B cell (primary cell): ENCODE measurements around the gene P4HA3. TPM values are rescaled to one million over a fixed set of nuclear protein-coding genes. Genes with fewer than 3 reads are reported as not detected.

ENCODE experiments used
- ATAC-seq: fragments of 200-7000 bp; cut with Tn5 transposase; one replicate; pipeline ENCODE4 v1.10.0; 2021; ENCODE audit warnings: low read depth, mild to moderate bottlenecking, moderate number of reproducible peaks, moderate library complexity
- CTCF ChIA-PET: fragments of 350-600 bp; sonication (Branson Sonifier 250); formaldehyde crosslinking; loops from one replicate; lab custom pipeline; 2021; ENCODE audit warnings: antibody characterized with exemption, inconsistent platforms; lab: Charles Lee
- POLR2A ChIA-PET: fragments of 350-600 bp; sonication (Branson Sonifier 250); formaldehyde crosslinking; loops from one replicate; lab custom pipeline; 2021; ENCODE audit warnings: antibody characterized with exemption; lab: Charles Lee
- DNase-seq: peaks from one replicate; pipeline ENCODE4 v3.0.0; 2013
- H2AFZ ChIP-seq: 2 replicates; pipeline ENCODE4 v1.6.1; 2012; ENCODE audit warnings: mild to moderate bottlenecking, low read depth, low read length; ENCODE audit not compliant: insufficient read depth, poor library complexity, severe bottlenecking
- H3K27ac ChIP-seq, 2 donors: 1 replicate in 1 of 2; 2 replicates in 1 of 2; pipeline ENCODE4 v1.5.1; 2012 to 2013; ENCODE audit warnings: low read length in 2 of 2, mild to moderate bottlenecking in 2 of 2, moderate library complexity in 1 of 2
- H3K27me3 ChIP-seq, 4 experiments: fragments of 200-600 bp in 1 of 4; sonication (generic) in 1 of 4; replicated peaks in 1 of 4; 1 replicate in 2 of 4; 2 replicates in 2 of 4; pipeline versions ENCODE4 v1.6.1 to v1.7.0; 2013 to 2016; ENCODE audit warnings: low read length in 3 of 4, mild to moderate bottlenecking in 2 of 4, mixed read lengths in 1 of 4, moderate library complexity in 1 of 4; ENCODE audit not compliant: insufficient read depth in 4 of 4, control insufficient read depth in 3 of 4; ENCODE audit errors: control extremely low read depth in 1 of 4
- H3K36me3 ChIP-seq, 2 experiments: replicated peaks in 1 of 2; 1 replicate in 1 of 2; 2 replicates in 1 of 2; pipeline versions ENCODE4 v1.6.1 to v1.7.1; 2013; ENCODE audit warnings: low read length in 1 of 2; ENCODE audit not compliant: insufficient read depth in 2 of 2, control insufficient read depth in 1 of 2; ENCODE audit errors: control extremely low read depth in 1 of 2, extremely low read depth in 1 of 2
- H3K4me1 ChIP-seq, 2 donors: fragments of 200-600 bp in 1 of 2; sonication (generic) in 1 of 2; 1 replicate in 1 of 2; 2 replicates in 1 of 2; pipeline versions ENCODE4 v1.5.1 to v1.6.1; 2013 to 2017; ENCODE audit warnings: low read length in 2 of 2; ENCODE audit not compliant: control insufficient read depth in 2 of 2, insufficient read depth in 2 of 2
- H3K4me2 ChIP-seq: replicated peaks from 2 replicates; pipeline ENCODE3; 2012; ENCODE audit warnings: mild to moderate bottlenecking, low read depth, low read length; ENCODE audit not compliant: poor library complexity, severe bottlenecking
- H3K4me3 ChIP-seq, 5 experiments: fragments of 200-600 bp in 1 of 5; sonication (generic) in 1 of 5; 1 replicate in 3 of 5; 2 replicates in 2 of 5; pipeline versions ENCODE4 v1.5.1 to v1.7.0; 2011 to 2016; ENCODE audit warnings: low read length in 4 of 5, mild to moderate bottlenecking in 4 of 5, low read depth in 2 of 5, control low read depth in 1 of 5, moderate library complexity in 1 of 5; ENCODE audit not compliant: insufficient read depth in 1 of 5; ENCODE audit errors: control extremely low read depth in 1 of 5, extremely low read depth in 1 of 5
- H3K79me2 ChIP-seq: fragments of 200-600 bp; sonication (generic); one replicate; pipeline ENCODE4 v1.6.0; 2016; ENCODE audit warnings: low read length; ENCODE audit not compliant: control insufficient read depth, insufficient read depth
- H3K9ac ChIP-seq: fragments of 200-600 bp; sonication (generic); 2 replicates; pipeline ENCODE4 v1.6.1; 2017; ENCODE audit warnings: mild to moderate bottlenecking, low read length, moderate library complexity
- H3K9me3 ChIP-seq, 3 donors: one replicate each; pipeline versions ENCODE4 v1.6.1 to v1.7.1; 2013; ENCODE audit warnings: low read length in 2 of 3; ENCODE audit not compliant: control insufficient read depth in 2 of 3, insufficient read depth in 1 of 3; ENCODE audit errors: control extremely low read depth in 1 of 3
- H4K20me1 ChIP-seq: 2 replicates; pipeline ENCODE4 v1.6.0; 2012; ENCODE audit warnings: mild to moderate bottlenecking, low read length; ENCODE audit not compliant: insufficient read depth, control insufficient read depth, poor library complexity, severe bottlenecking
- H3K27ac Mint-ChIP-seq: one replicate; pipeline ENCODE4 v1.8.0; 2021; ENCODE audit warnings: mixed read lengths
- H3K27me3 Mint-ChIP-seq: one replicate; pipeline ENCODE4 v1.8.0; 2021; ENCODE audit warnings: mixed read lengths
- H3K4me1 Mint-ChIP-seq: one replicate; pipeline ENCODE4 v1.8.0; 2021; ENCODE audit warnings: mixed read lengths
- H3K4me3 Mint-ChIP-seq: one replicate; pipeline ENCODE4 v1.8.0; 2021; ENCODE audit warnings: mixed read lengths
- H3K9me3 Mint-ChIP-seq: one replicate; pipeline ENCODE4 v1.8.0; 2022; ENCODE audit warnings: mixed read lengths; ENCODE audit not compliant: insufficient read depth
- EZH2 ChIP-seq: IDR thresholded peaks from 2 replicates; pipeline ENCODE4 v1.6.1; 2012; ENCODE audit warnings: borderline replicate concordance, low read depth, mild to moderate bottlenecking, moderate library complexity, low read length; ENCODE audit not compliant: insufficient read depth, poor library complexity, severe bottlenecking
- WGBS: methylation state at CpG from one replicate; pipeline ENCODE4 v1.1.5; 2013; ENCODE audit warnings: missing lambda C conversion rate; ENCODE audit not compliant: insufficient coverage; 5-methylcytosine and 5-hydroxymethylcytosine counted together
- intact Hi-C: fragments of 100-400 bp; cut with micrococcal nuclease; formaldehyde crosslinking; loops from one replicate; pipeline ENCODE4 v1.10.0; 2022
- polyA plus RNA-seq: library from polyadenylated mRNA; depleted of rRNA; stranded (reverse); fragments of >200 nt; gene quantifications from 2 replicates; pipeline ENCODE4 v1.2.3, GENCODE V29; 2012
- total RNA-seq, 2 donors: library from RNA; stranded (reverse); fragments of 120-200 nt in 1 of 2; gene quantifications; 1 replicate in 1 of 2; 2 replicates in 1 of 2; pipeline versions ENCODE4 v1.2.3 to v1.2.4, GENCODE V29; 2013 to 2022
- TF ChIP-seq, protein P1 (sequence below): fragments of 200-600 bp; IDR thresholded peaks from one replicate; pipeline ENCODE4 v1.8.0; 2022; ENCODE audit warnings: antibody characterized with exemption, mild to moderate bottlenecking

Gene P4HA3
- total and polyA plus RNA-seq, 2 donors (not counting 1 experiment from before 2014, with no cell fraction given): not detected

DNA sequence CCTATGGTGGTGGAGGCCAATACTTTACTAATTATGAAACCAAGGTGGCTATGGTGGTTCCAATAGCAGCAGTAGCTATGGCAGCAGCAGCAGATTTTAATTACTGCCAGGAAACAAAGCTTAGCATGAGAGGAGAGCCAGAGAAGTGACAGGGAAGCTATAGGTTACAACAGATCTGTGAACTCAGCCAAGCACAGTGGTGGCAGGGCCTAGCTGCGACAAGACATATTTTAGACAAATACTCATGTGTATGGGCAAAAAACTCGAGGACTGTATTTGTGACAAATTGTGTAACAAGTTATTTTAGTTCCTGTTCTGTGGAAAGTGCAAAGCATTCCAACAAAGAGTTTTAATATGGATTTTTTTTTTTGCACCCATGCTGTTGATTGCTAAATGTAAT, 44.2 kb upstream of the P4HA3 start:
- Mint-ChIP-seq H3K27me3 (no peaks in the 10 kb centered on the region), H3K9me3 (no peaks in the 10 kb centered on the region), H3K4me1 (no peaks in the 10 kb centered on the region), H3K4me3 (no peak overlapping the region), H3K27ac (no peak overlapping the region)
- peaks cover 2 to 13% of the 10 kb centered on the region in 2 experiments for H3K36me3 ChIP-seq
- no peak overlapping the region for H2AFZ ChIP-seq
- ChIA-PET POLR2A (no interaction called here), CTCF (interaction anchor here (0.9 to 1.8 kb wide), 2 partner anchors 13 to 93 kb away, joined by 3 to 6 read pairs; no protein-coding TSS in a partner anchor)
- no peak overlapping the region for H3K4me2 ChIP-seq
- no peak for TF ChIP-seq EZH2
- TF ChIP-seq, protein P1, sequence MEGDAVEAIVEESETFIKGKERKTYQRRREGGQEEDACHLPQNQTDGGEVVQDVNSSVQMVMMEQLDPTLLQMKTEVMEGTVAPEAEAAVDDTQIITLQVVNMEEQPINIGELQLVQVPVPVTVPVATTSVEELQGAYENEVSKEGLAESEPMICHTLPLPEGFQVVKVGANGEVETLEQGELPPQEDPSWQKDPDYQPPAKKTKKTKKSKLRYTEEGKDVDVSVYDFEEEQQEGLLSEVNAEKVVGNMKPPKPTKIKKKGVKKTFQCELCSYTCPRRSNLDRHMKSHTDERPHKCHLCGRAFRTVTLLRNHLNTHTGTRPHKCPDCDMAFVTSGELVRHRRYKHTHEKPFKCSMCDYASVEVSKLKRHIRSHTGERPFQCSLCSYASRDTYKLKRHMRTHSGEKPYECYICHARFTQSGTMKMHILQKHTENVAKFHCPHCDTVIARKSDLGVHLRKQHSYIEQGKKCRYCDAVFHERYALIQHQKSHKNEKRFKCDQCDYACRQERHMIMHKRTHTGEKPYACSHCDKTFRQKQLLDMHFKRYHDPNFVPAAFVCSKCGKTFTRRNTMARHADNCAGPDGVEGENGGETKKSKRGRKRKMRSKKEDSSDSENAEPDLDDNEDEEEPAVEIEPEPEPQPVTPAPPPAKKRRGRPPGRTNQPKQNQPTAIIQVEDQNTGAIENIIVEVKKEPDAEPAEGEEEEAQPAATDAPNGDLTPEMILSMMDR: no peak
- H3K9me3 ChIP-seq: peaks cover 0 to 4% (median 1%) of the 10 kb centered on the region in 3 donors
- H4K20me1 ChIP-seq: no peaks in the 10 kb centered on the region
- intact Hi-C loops: no loop called here
- H3K4me3 ChIP-seq: no peak overlapping the region
- no peaks in the 10 kb centered on the region for H3K79me2 ChIP-seq
- 86% methylated on average over 1 of the region's 2 CpGs for WGBS
- no peak overlapping the region for H3K27ac ChIP-seq
- no peaks in the 10 kb centered on the region for H3K27me3 ChIP-seq
- DNase-seq (no peak), ATAC-seq (no peak)
- no peaks in the 10 kb centered on the region for H3K4me1 ChIP-seq
- H3K9ac ChIP-seq: no peak overlapping the region

DNA sequence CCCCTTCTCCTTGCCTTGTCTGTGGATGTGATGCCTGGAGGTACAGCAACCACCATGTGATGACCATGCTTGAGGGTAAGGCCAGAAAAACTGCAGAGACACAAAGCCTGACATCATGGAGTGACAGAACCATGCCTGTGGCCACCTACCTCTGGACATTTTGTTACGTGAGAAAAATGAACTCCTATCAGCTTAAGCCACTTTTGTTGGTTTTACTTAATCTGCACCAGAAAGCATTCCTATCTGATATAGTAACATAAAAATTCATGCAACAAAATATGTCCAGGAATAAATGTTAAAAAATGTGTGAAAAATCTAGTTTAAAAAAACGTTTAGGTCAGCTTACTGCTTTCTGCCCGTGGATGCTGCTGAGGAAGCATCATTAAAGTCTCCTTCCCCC, 42.6 kb upstream of the P4HA3 start:
- H3K4me3 Mint-ChIP-seq: no peak overlapping the region
- TF ChIP-seq, protein P1: no peak
- TF ChIP-seq EZH2: no peak
- Histone ChIP-seq H3K9me3 (peaks cover 0 to 1% (median 0%) of the 10 kb centered on the region in 3 donors), H3K4me3 (no peak overlapping the region), H3K27me3 (no peaks in the 10 kb centered on the region), H3K4me1 (no peaks in the 10 kb centered on the region), H3K4me2 (no peak overlapping the region), H3K79me2 (no peaks in the 10 kb centered on the region), H3K9ac (no peak overlapping the region), H3K36me3 (peaks cover 2% of the 10 kb centered on the region in 2 experiments), H2AFZ (no peak overlapping the region), H4K20me1 (no peaks in the 10 kb centered on the region), H3K27ac (no peak overlapping the region)
- no peaks in the 10 kb centered on the region for H3K4me1 Mint-ChIP-seq
- H3K9me3 Mint-ChIP-seq: no peaks in the 10 kb centered on the region
- H3K27me3 Mint-ChIP-seq: no peaks in the 10 kb centered on the region
- ATAC-seq (no peak), DNase-seq (no peak)
- POLR2A ChIA-PET: no interaction called here
- intact Hi-C loops: no loop called here
- H3K27ac Mint-ChIP-seq: no peak overlapping the region
- 100% methylated on average over 1 of the region's 3 CpGs for WGBS
- CTCF ChIA-PET: no interaction called here
